ENCODE data around the gene LPP. TPM values are rescaled to one million over a fixed set of nuclear protein-coding genes. Genes with fewer than 3 reads are reported as not detected.

The LPP gene
- total RNA-seq, 1 donor from 2014 or later = 23.1 TPM

- no peak overlapping the region for H3K27ac Mint-ChIP-seq (ENCODE audit: unreplicated experiment)
- H3K4me3 Mint-ChIP-seq (ENCODE audit: unreplicated experiment) = no peak overlapping the region
- no peak for TF ChIP-seq CTCF (IDR thresholded peaks at IDR 0.05; ENCODE audit: partially characterized antibody, unreplicated experiment)
- DNase-seq = no peak
- no peaks in the 10 kb centered on the region for H3K9me3 Mint-ChIP-seq (ENCODE audit: unreplicated experiment)
- no peaks in the 10 kb centered on the region for H3K27me3 Mint-ChIP-seq (ENCODE audit: unreplicated experiment)
- H3K36me3 Mint-ChIP-seq (ENCODE audit: unreplicated experiment) = no peaks in the 10 kb centered on the region
- no peaks in the 10 kb centered on the region for H3K4me1 Mint-ChIP-seq (ENCODE audit: low read depth, unreplicated experiment)
Observed at GRCh38 chr3:188353426-188353825, 199.5 kb downstream of the LPP start.

- Mint-ChIP-seq H3K36me3 (ENCODE audit: unreplicated experiment) (no peaks in the 10 kb centered on the region), H3K4me1 (ENCODE audit: low read depth, unreplicated experiment) (no peaks in the 10 kb centered on the region), H3K27me3 (ENCODE audit: unreplicated experiment) (peaks cover 1% of the 10 kb centered on the region), H3K9me3 (ENCODE audit: unreplicated experiment) (no peaks in the 10 kb centered on the region), H3K27ac (ENCODE audit: unreplicated experiment) (no peak overlapping the region), H3K4me3 (ENCODE audit: unreplicated experiment) (no peak overlapping the region)
- no peak for TF ChIP-seq CTCF (IDR thresholded peaks at IDR 0.05; ENCODE audit: partially characterized antibody, unreplicated experiment)
- no peak for DNase-seq
Observed at GRCh38 chr3:188358787-188359493, 205.0 kb downstream of the LPP start.

GRCh38 chr3:188360364-188360881 is 206.5 kb downstream of the LPP start:
- Mint-ChIP-seq H3K9me3 (ENCODE audit: unreplicated experiment) (no peaks in the 10 kb centered on the region), H3K4me1 (ENCODE audit: low read depth, unreplicated experiment) (no peaks in the 10 kb centered on the region), H3K27me3 (ENCODE audit: unreplicated experiment) (peaks cover 1% of the 10 kb centered on the region), H3K27ac (ENCODE audit: unreplicated experiment) (no peak overlapping the region), H3K4me3 (ENCODE audit: unreplicated experiment) (no peak overlapping the region), H3K36me3 (ENCODE audit: unreplicated experiment) (no peaks in the 10 kb centered on the region)
- no peak for DNase-seq
- no peak for TF ChIP-seq CTCF (IDR thresholded peaks at IDR 0.05; ENCODE audit: partially characterized antibody, unreplicated experiment)

GRCh38 chr3:188361888-188362287 is 207.9 kb downstream of the LPP start:
- no peak overlapping the region for H3K27ac Mint-ChIP-seq (ENCODE audit: unreplicated experiment)
- H3K4me1 Mint-ChIP-seq (ENCODE audit: low read depth, unreplicated experiment) = no peaks in the 10 kb centered on the region
- no peaks in the 10 kb centered on the region for H3K36me3 Mint-ChIP-seq (ENCODE audit: unreplicated experiment)
- no peak overlapping the region for H3K4me3 Mint-ChIP-seq (ENCODE audit: unreplicated experiment)
- H3K9me3 Mint-ChIP-seq (ENCODE audit: unreplicated experiment) = no peaks in the 10 kb centered on the region
- peaks cover 1% of the 10 kb centered on the region for H3K27me3 Mint-ChIP-seq (ENCODE audit: unreplicated experiment)
- DNase-seq = no peak
- no peak for TF ChIP-seq CTCF (IDR thresholded peaks at IDR 0.05; ENCODE audit: partially characterized antibody, unreplicated experiment)

GRCh38 chr3:188362405-188362831 is 208.5 kb downstream of the LPP start:
- H3K4me1 Mint-ChIP-seq (ENCODE audit: low read depth, unreplicated experiment) = no peaks in the 10 kb centered on the region
- H3K4me3 Mint-ChIP-seq (ENCODE audit: unreplicated experiment) = no peak overlapping the region
- no peak overlapping the region for H3K27ac Mint-ChIP-seq (ENCODE audit: unreplicated experiment)

More at GRCh38 chr3:188362405-188362831, 208.5 kb downstream of the LPP start:
- H3K9me3 Mint-ChIP-seq (ENCODE audit: unreplicated experiment) = no peaks in the 10 kb centered on the region
- H3K27me3 Mint-ChIP-seq (ENCODE audit: unreplicated experiment) = peaks cover 1% of the 10 kb centered on the region
- no peaks in the 10 kb centered on the region for H3K36me3 Mint-ChIP-seq (ENCODE audit: unreplicated experiment)
- no peak for DNase-seq
- TF ChIP-seq CTCF (IDR thresholded peaks at IDR 0.05; ENCODE audit: partially characterized antibody, unreplicated experiment) = no peak

Data from glutamatergic neuron (in vitro differentiated cells).